GM12878 (cell line): ENCODE measurements around the gene GPHB5. TPM values are rescaled to one million over a fixed set of nuclear protein-coding genes. Genes with fewer than 3 reads are reported as not detected.

Experiments
- ATAC-seq: fragments of 200-7000 bp; cut with Tn5 transposase; 3 replicates; pipeline ENCODE4 v1.9.1; 2020; ENCODE audit warnings: mild to moderate bottlenecking, moderate library complexity
- BruUV-seq: library from RNA; stranded (reverse); fragments of 400-500 nt; replicated peaks from 2 replicates; lab custom pipeline; 2021; lab: Mats Ljungman, UMichigan
- CTCF ChIA-PET: fragments of 300-600 bp; sonication (Branson Sonifier 250); formaldehyde crosslinking; extraction: SDS; loops from one replicate; lab custom pipeline; 2021; ENCODE audit warnings: inconsistent platforms; lab: Yijun Ruan, JAX
- POLR2A ChIA-PET: fragments of 350-600 bp; formaldehyde crosslinking; extraction: SDS; loops from one replicate; lab custom pipeline; 2021; ENCODE audit warnings: inconsistent platforms; lab: Charles Lee
- RAD21 ChIA-PET: fragments of 300-600 bp; sonication (Branson Sonifier 250); formaldehyde crosslinking; loops from one replicate; lab custom pipeline; 2023; ENCODE audit warnings: antibody characterized with exemption; ENCODE audit not compliant: unreplicated experiment; lab: Charles Lee
- SMC1A ChIA-PET: fragments of 300-600 bp; sonication (Branson Sonifier 250); formaldehyde crosslinking; loops from one replicate; lab custom pipeline; 2023; ENCODE audit not compliant: unreplicated experiment, uncharacterized antibody; lab: Charles Lee
- DNase-seq: peaks from one replicate; pipeline ENCODE4 v3.0.0-alpha.2; 2011; ENCODE audit warnings: low read depth, low spot score
- FAIRE-seq: peaks from 3 replicates; lab custom pipeline; 2011; peaks lifted over from hg19 to GRCh38; lab: Jason Lieb, UNC
- H2AFZ ChIP-seq: 2 replicates; pipeline ENCODE4 v1.6.0; 2011; ENCODE audit warnings: low read depth, low read length, control low read depth; ENCODE audit not compliant: control insufficient read depth
- H3K27ac ChIP-seq: 2 replicates; pipeline ENCODE4 v1.5.1; 2011; ENCODE audit warnings: control low read depth; ENCODE audit not compliant: control insufficient read depth, insufficient read depth
- H3K27me3 ChIP-seq, 2 experiments: replicated peaks in 1 of 2; 2 replicates each; pipeline versions ENCODE4 v1.6.0 to v1.6.1; 2011; ENCODE audit warnings: low read length in 1 of 2; ENCODE audit not compliant: control insufficient read depth in 2 of 2, insufficient read depth in 2 of 2
- H3K36me3 ChIP-seq, 2 experiments: 2 replicates each; pipeline ENCODE4 v1.5.1; 2011; ENCODE audit warnings: low read length in 1 of 2; ENCODE audit not compliant: control insufficient read depth in 2 of 2, insufficient read depth in 2 of 2
- H3K4me1 ChIP-seq: 2 replicates; pipeline ENCODE4 v1.6.1; 2011; ENCODE audit warnings: mild to moderate bottlenecking, low read length, moderate library complexity, mixed read lengths; ENCODE audit not compliant: control insufficient read depth, insufficient read depth
- H3K4me2 ChIP-seq: 2 replicates; pipeline ENCODE4 v1.6.0; 2011; ENCODE audit warnings: control low read depth; ENCODE audit not compliant: control insufficient read depth, insufficient read depth
- H3K4me3 ChIP-seq: fragments of 200-600 bp; sonication (generic); 2 replicates; pipeline ENCODE4 v1.5.1; 2016
- H3K79me2 ChIP-seq: 2 replicates; pipeline ENCODE4 v1.6.0; 2011; ENCODE audit warnings: low read length; ENCODE audit not compliant: control insufficient read depth, insufficient read depth
- H3K9ac ChIP-seq: 2 replicates; pipeline ENCODE4 v1.8.0; 2011; ENCODE audit warnings: low read length, control low read depth, mixed read lengths; ENCODE audit not compliant: control insufficient read depth, insufficient read depth
- H3K9me3 ChIP-seq: replicated peaks from 3 replicates; pipeline ENCODE4 v1.5.1; 2011; ENCODE audit warnings: mild to moderate bottlenecking, low read length; ENCODE audit not compliant: control insufficient read depth, insufficient read depth
- H4K20me1 ChIP-seq: 2 replicates; pipeline ENCODE4 v1.6.0; 2011; ENCODE audit not compliant: control insufficient read depth, insufficient read depth
- BMI1 ChIP-seq: fragments of 450-650 bp; IDR thresholded peaks from 2 replicates; pipeline ENCODE4 v1.6.1; 2016; ENCODE audit warnings: mild to moderate bottlenecking, moderate library complexity, borderline replicate concordance
- ESRRA ChIP-seq: IDR thresholded peaks from 2 replicates; pipeline ENCODE4 v1.6.1; 2012; ENCODE audit warnings: mild to moderate bottlenecking, low read length, improper control_type of control experiment
- HDAC2 ChIP-seq: fragments of 200-600 bp; sonication (generic); IDR thresholded peaks from 2 replicates; pipeline ENCODE4 v1.6.1; 2017
- IKZF2 ChIP-seq, 2 experiments: fragments of 450-650 bp; IDR thresholded peaks; 2 replicates each; pipeline ENCODE4 v1.6.1; 2017; ENCODE audit warnings: mild to moderate bottlenecking in 2 of 2, moderate library complexity in 2 of 2
- PAX8 ChIP-seq: fragments of 450-650 bp; IDR thresholded peaks from 2 replicates; pipeline ENCODE4 v1.6.1; 2017; ENCODE audit warnings: mild to moderate bottlenecking, moderate library complexity
- POLR2AphosphoS2 ChIP-seq: IDR thresholded peaks from 2 replicates; pipeline ENCODE4 v1.6.1; 2011; ENCODE audit warnings: low read depth, mild to moderate bottlenecking, low read length, improper control_type of control experiment, moderate library complexity
- RAD51 ChIP-seq: fragments of 450-650 bp; IDR thresholded peaks from 2 replicates; pipeline ENCODE4 v1.6.1; 2016; ENCODE audit warnings: moderate library complexity, mild to moderate bottlenecking, inconsistent platforms
- RBBP5 ChIP-seq: fragments of 200-600 bp; sonication (generic); conservative IDR thresholded peaks from 2 replicates; pipeline ENCODE4 v1.6.1; 2016
- SP1 ChIP-seq: IDR thresholded peaks from one replicate; pipeline ENCODE4 v1.6.1; 2011; ENCODE audit warnings: low read depth, low read length
- STAT1 ChIP-seq: fragments of 450-650 bp; conservative IDR thresholded peaks from 2 replicates; pipeline ENCODE4 v1.6.1; 2014; ENCODE audit warnings: antibody characterized with exemption, mild to moderate bottlenecking
- SUPT20H ChIP-seq: IDR thresholded peaks from 2 replicates; pipeline ENCODE4 v1.6.1; 2011; ENCODE audit warnings: low read depth, mild to moderate bottlenecking, low read length, moderate library complexity, borderline replicate concordance; ENCODE audit not compliant: control insufficient read depth
- WGBS: methylation state at CpG from one replicate; pipeline ENCODE4 v1.1.6; 2016; ENCODE audit warnings: low lambda C conversion rate; ENCODE audit not compliant: insufficient replicate concordance, insufficient coverage; ENCODE audit errors: missing lambda C conversion rate; 5-methylcytosine and 5-hydroxymethylcytosine counted together
- in situ Hi-C: fragments of 300-500 bp; cut with MboI; formaldehyde crosslinking; loops from 9 replicates; pipeline ENCODE4 v1.14.3; 2018; ENCODE audit warnings: mixed read lengths
- intact Hi-C: fragments of 100-400 bp; cut with micrococcal nuclease; formaldehyde crosslinking; loops from one replicate; pipeline ENCODE4 v1.14.2; 2022; ENCODE audit not compliant: unreplicated experiment
- polyA plus RNA-seq, 11 experiments: library from polyadenylated mRNA; depleted of rRNA in 4 of 11; unstranded in 6 of 11; stranded (reverse) in 5 of 11; fragments of >200 nt; fragmentation: Nextera tagmentation in 4 of 11; fragmentation: Illumina TruSeq in 1 of 11; extraction: Ambion mirVana in 4 of 11; extraction: Trizol in 1 of 11; gene quantifications; 1 replicate in 1 of 11; 2 replicates in 10 of 11; pipeline versions ENCODE4 v1.2.1 to v1.2.3, GENCODE V29; 2011 to 2016; ENCODE audit warnings: inconsistent platforms in 2 of 11, missing spikeins in 2 of 11, low read depth in 1 of 11
- total RNA-seq, 4 experiments: library from RNA; depleted of rRNA in 3 of 4; stranded (reverse); fragments of >200 nt in 3 of 4; fragmentation: Illumina TruSeq in 1 of 4; extraction: Trizol in 1 of 4; gene quantifications; 2 replicates each; pipeline versions ENCODE4 v1.2.1 to v1.2.3, GENCODE V29; 2013 to 2021

Gene GPHB5
- total and polyA plus RNA-seq, 10 of the 15 experiments (the other 5 are each of a cell fraction or from before 2014, with no cell fraction given): not detected

- RAD21 ChIA-PET: no interaction called here
- H3K27ac ChIP-seq: no peak overlapping the region
- SMC1A ChIA-PET: no interaction called here
- DNase-seq: no peak
- no peak overlapping the region for H3K4me3 ChIP-seq
- CTCF ChIA-PET: no interaction called here
- no peak overlapping the region for H3K9ac ChIP-seq
- in situ Hi-C loops: no loop called here
- intact Hi-C loops: no loop called here
- FAIRE-seq: no peak
- H3K4me1 ChIP-seq: no peaks in the 10 kb centered on the region
- H3K79me2 ChIP-seq: no peaks in the 10 kb centered on the region
- ATAC-seq: no peak
- TF ChIP-seq STAT1 (no peak), POLR2AphosphoS2 (no peak), ESRRA (no peak)
- no peaks in the 10 kb centered on the region for H3K27me3 ChIP-seq
- no peaks in the 10 kb centered on the region for H4K20me1 ChIP-seq
- no peaks in the 10 kb centered on the region for H3K9me3 ChIP-seq
- no peak overlapping the region for H3K4me2 ChIP-seq
- POLR2A ChIA-PET: no interaction called here
- WGBS: 38% methylated on average over 6 of the region's 6 CpGs
- no TSS peak for BruUV-seq
- H3K36me3 ChIP-seq: no peaks in the 10 kb centered on the region
- H2AFZ ChIP-seq: no peak overlapping the region
These were observed 10.3 kb upstream of the GPHB5 start for GRCh38 chr14:63328787-63329737.

DNA sequence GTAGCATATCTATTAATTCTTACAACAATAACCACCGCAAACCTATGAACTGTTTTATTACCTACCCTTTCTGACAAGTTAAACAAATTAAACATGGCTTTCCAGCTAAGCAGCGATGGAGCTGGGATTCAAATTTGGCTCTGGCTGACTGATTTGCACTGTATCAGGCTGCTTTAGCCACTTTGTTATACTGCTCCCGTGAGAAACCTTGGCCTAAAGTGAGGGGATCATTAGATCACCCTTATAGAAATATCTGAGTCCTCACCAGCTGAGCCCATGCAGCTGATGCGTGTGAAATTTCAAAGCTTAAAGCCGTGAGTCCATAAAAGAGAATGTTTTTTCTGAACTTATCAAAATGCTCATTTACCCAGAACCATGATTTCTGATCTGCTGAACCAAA is 8.1 kb upstream of the GPHB5 start:
- FAIRE-seq (no peak), DNase-seq (no peak), ATAC-seq (no peak)
- in situ Hi-C loops: no loop called here
- no peaks in the 10 kb centered on the region for H3K4me1 ChIP-seq
- no peak overlapping the region for H2AFZ ChIP-seq
- ChIA-PET RAD21 (no interaction called here), CTCF (no interaction called here), SMC1A (no interaction called here), POLR2A (interaction anchor here (0.5 to 0.7 kb wide), 2 partner anchors 12 to 24 kb away, joined by 4 to 5 read pairs; no protein-coding TSS in a partner anchor)
- no peaks in the 10 kb centered on the region for H3K79me2 ChIP-seq
- 58% methylated on average over 5 of the region's 5 CpGs for WGBS
- H4K20me1 ChIP-seq: no peaks in the 10 kb centered on the region
- H3K9me3 ChIP-seq: no peaks in the 10 kb centered on the region
- H3K4me3 ChIP-seq: no peak overlapping the region
- H3K4me2 ChIP-seq: no peak overlapping the region
- no peak for TF ChIP-seq PAX8
- no peak for TF ChIP-seq SUPT20H
- TF ChIP-seq HDAC2: no peak
- TF ChIP-seq RAD51: no peak
- TF ChIP-seq RBBP5: no peak
- TF ChIP-seq IKZF2 (IDR thresholded peaks at IDR 0.05): no peak
- no peak for TF ChIP-seq ESRRA
- no peak for TF ChIP-seq BMI1
- TF ChIP-seq SP1: no peak
- BruUV-seq: no TSS peak
- H3K27me3 ChIP-seq: no peaks in the 10 kb centered on the region
- intact Hi-C loops: no loop called here
- no peak overlapping the region for H3K27ac ChIP-seq
- no peak overlapping the region for H3K9ac ChIP-seq
- H3K36me3 ChIP-seq: no peaks in the 10 kb centered on the region
